Right lobe of liver (tissue), 6 donors: ENCODE data around the gene SPAST. TPM values are rescaled to one million over a fixed set of nuclear protein-coding genes. Genes with fewer than 3 reads are reported as not detected.
"Not testable (repeated sequence)": the region's sequence is repeated elsewhere in the genome, so short reads cannot be mapped to it uniquely, and the experiment has no call there.

Experiments
- ATAC-seq, 4 donors: fragments of 200-7000 bp; cut with Tn5 transposase; one replicate each; pipeline ENCODE4 v1.9.1; 2020; ENCODE audit warnings: mild to moderate bottlenecking in 4 of 4, moderate library complexity in 4 of 4
- DNase-seq, 3 donors: peaks; one replicate each; pipeline ENCODE4 v3.0.0-alpha.2; 2020
- H3K27ac ChIP-seq, 3 donors: fragments of 200-600 bp; one replicate each; pipeline ENCODE4 v1.8.0; 2022
- H3K27me3 ChIP-seq, 2 donors: fragments of 200-600 bp; one replicate each; pipeline ENCODE4 v1.8.0; 2022
- H3K36me3 ChIP-seq, 4 donors: fragments of 200-600 bp; sonication (generic) in 1 of 4; one replicate each; pipeline versions ENCODE4 v1.5.1 to v1.8.0; 2017 to 2022; ENCODE audit warnings: control low read depth in 1 of 4
- H3K4me1 ChIP-seq, 4 donors: fragments of 200-600 bp; sonication (generic) in 1 of 4; one replicate each; pipeline versions ENCODE4 v1.5.1 to v1.8.0; 2017 to 2022; ENCODE audit warnings: control low read depth in 1 of 4
- H3K4me3 ChIP-seq, 3 donors: fragments of 200-600 bp; one replicate each; pipeline ENCODE4 v1.8.0; 2022
- H3K9me3 ChIP-seq, 4 donors: fragments of 200-600 bp; sonication (generic) in 1 of 4; one replicate each; pipeline versions ENCODE4 v1.5.1 to v1.8.0; 2017 to 2022; ENCODE audit warnings: control low read depth in 1 of 4
- CTCF ChIP-seq, 4 donors: fragments of 200-600 bp in 3 of 4; fragments of 450-650 bp in 1 of 4; IDR thresholded peaks; one replicate each; pipeline versions ENCODE4 v1.5.1 to v1.8.0; 2016 to 2022; ENCODE audit warnings: antibody characterized with exemption in 4 of 4, mild to moderate bottlenecking in 2 of 4
- POLR2A ChIP-seq: fragments of 450-650 bp; IDR thresholded peaks from one replicate; pipeline ENCODE4 v1.6.1; 2017; ENCODE audit warnings: antibody characterized with exemption, mild to moderate bottlenecking
- WGBS: methylation state at CpG from one replicate; pipeline ENCODE4 v1.1.6; 2018; ENCODE audit warnings: low coverage, low lambda C conversion rate; ENCODE audit not compliant: insufficient coverage; ENCODE audit errors: missing lambda C conversion rate; 5-methylcytosine and 5-hydroxymethylcytosine counted together
- intact Hi-C, 2 donors: fragments of 100-400 bp; cut with DNase I; formaldehyde crosslinking; loops; one replicate each; pipeline versions ENCODE4 v1.11.2 to v1.14.1; 2022
- total RNA-seq, 6 experiments: library from RNA; depleted of rRNA in 2 of 6; stranded (reverse); fragments of >200 nt in 2 of 6; fragmentation: NEBNext Ultra II Directional in 3 of 6; extraction: Animal tissue kit (Norgen Biotek cat#: 25700) in 3 of 6; gene quantifications; one replicate each; pipeline versions ENCODE4 v1.1.0 to v1.2.4, GENCODE V29; 2016 to 2023
- donor health status: DM: no; HTN: yes; CAD: no.
- donor health status: DM: no; HTN: no; CAD: no.
- donor health status: DM: no; HTN: no; CAD: no.
- donor health status: DM: no; HTN: yes; CAD: no.
- donor health status: DM: no; HTN: yes; CAD: no.

The SPAST gene
- total RNA-seq, 6 experiments from 2014 or later = 7.7 to 11.5 (median 9.1) TPM

GRCh38 chr2:32200814-32201213 lies 137.5 kb downstream of the SPAST start:
- Histone ChIP-seq H3K4me3 (no peak overlapping the region), H3K27me3 (no peaks in the 10 kb centered on the region), H3K36me3 (peaks cover 5 to 39% (median 9%) of the 10 kb centered on the region in 4 donors), H3K27ac (no peak overlapping the region), H3K4me1 (no peaks in the 10 kb centered on the region), H3K9me3 (no peaks in the 10 kb centered on the region)
- no peak for TF ChIP-seq POLR2A
- no peak for TF ChIP-seq CTCF (IDR thresholded peaks at IDR 0.05)
- DNase-seq = no peak
- no CpG with 5 or more reads among the region's 1 CpG for WGBS
- intact Hi-C loops = no loop called here
- no peak for ATAC-seq

DNA sequence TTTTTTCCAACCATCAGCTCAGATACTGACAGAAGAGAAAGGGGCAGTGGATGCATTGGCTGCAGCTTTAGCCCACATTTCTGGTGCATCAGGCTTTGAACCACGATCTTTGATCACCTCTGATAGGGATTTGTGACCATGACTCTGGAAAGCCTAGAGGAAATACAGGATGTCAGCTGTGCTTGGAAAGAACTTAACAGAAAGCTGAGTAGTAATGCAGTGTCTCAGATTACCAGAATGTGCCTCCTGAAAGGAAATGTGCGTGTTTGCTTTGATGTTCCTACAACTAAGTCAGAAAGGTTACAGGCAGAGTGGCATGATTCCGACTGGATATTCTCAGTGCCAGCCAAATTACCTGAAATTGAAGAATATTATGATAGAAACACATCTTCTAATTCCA lies 140.1 kb downstream of the SPAST start:
- H3K4me3 ChIP-seq, H3K27me3 ChIP-seq, H3K27ac ChIP-seq, H3K4me1 ChIP-seq, intact Hi-C loops, ATAC-seq, H3K9me3 ChIP-seq, DNase-seq: not testable (repeated sequence)
- WGBS = 88% methylated on average over 1 of the region's 3 CpGs
- H3K36me3 ChIP-seq = peaks cover 3 to 25% (median 5%) of the 10 kb centered on the region in 4 donors

Other genes starting within 250 kb of the SPAST start
- gene MEMO1, start 52.5 kb upstream of the SPAST start, total RNA-seq = 10 to 100 TPM; 19.6 to 28.0 (median 23.2) TPM
- 10 to 100 TPM; 23.8 to 42.7 (median 34.7) TPM for gene DPY30, start 23.8 kb upstream of the SPAST start, total RNA-seq
- gene SLC30A6, start 102.3 kb downstream of the SPAST start, total RNA-seq = 10 to 100 TPM; 10.0 to 13.1 (median 12.4) TPM
- gene NLRC4, start 201.3 kb downstream of the SPAST start, total RNA-seq = 1 to 10 TPM in 2 of 6 experiments, under 1 TPM in 4; 0.56 to 1.9 (median 0.81) TPM
- 10 to 100 TPM in 5 of 6 experiments, 1 to 10 TPM in 1; 8.8 to 49.3 (median 29.9) TPM for gene YIPF4, start 214.3 kb downstream of the SPAST start, total RNA-seq